ENCODE results near the gene UBXN4.
"Not testable (repeated sequence)": the region's sequence is repeated elsewhere in the genome, so short reads cannot be mapped to it uniquely, and the experiment has no call there.

Gene UBXN4

GRCh38 chr2:135768863-135769262 is 27.2 kb downstream of the UBXN4 start:
- no peak for DNase-seq (ENCODE audit: low spot score)

GRCh38 chr2:135773319-135773718 is 31.7 kb downstream of the UBXN4 start:
- no peak for DNase-seq (ENCODE audit: low spot score)

- DNase-seq (ENCODE audit: low spot score) = no peak
Measured at GRCh38 chr2:135773917-135774316, 32.3 kb downstream of the UBXN4 start.

GRCh38 chr2:135775420-135775819 is 33.8 kb downstream of the UBXN4 start:
- no peak for DNase-seq (ENCODE audit: low spot score)

- no peak for DNase-seq (ENCODE audit: low spot score)
Measured at GRCh38 chr2:135776367-135776766, 34.7 kb downstream of the UBXN4 start.

- no peak for DNase-seq (ENCODE audit: low spot score)
Measured at GRCh38 chr2:135782231-135782630, 40.6 kb downstream of the UBXN4 start.

- DNase-seq (ENCODE audit: low spot score) = no peak
Measured at GRCh38 chr2:135783439-135783838, 41.8 kb downstream of the UBXN4 start.

- no peak for DNase-seq (ENCODE audit: low spot score)
Measured at GRCh38 chr2:135785032-135785431, 43.4 kb downstream of the UBXN4 start.

- no peak for DNase-seq (ENCODE audit: low spot score)
Measured at GRCh38 chr2:135786823-135787222, 45.2 kb downstream of the UBXN4 start.

- DNase-seq (ENCODE audit: low spot score) = no peak
Measured at GRCh38 chr2:135790423-135790822, 48.8 kb downstream of the UBXN4 start.

- no peak for DNase-seq (ENCODE audit: low spot score)
Measured at GRCh38 chr2:135791418-135792190, 49.9 kb downstream of the UBXN4 start.

- DNase-seq (ENCODE audit: low spot score) = no peak
Measured at GRCh38 chr2:135792401-135793150, 50.9 kb downstream of the UBXN4 start.

- DNase-seq (ENCODE audit: low spot score) = not testable (repeated sequence)
Measured at GRCh38 chr2:135795641-135796040, 54.0 kb downstream of the UBXN4 start.

GRCh38 chr2:135796606-135797005 is 55.0 kb downstream of the UBXN4 start:
- DNase-seq (ENCODE audit: low spot score) = no peak

GRCh38 chr2:135797497-135798274 is 56.0 kb downstream of the UBXN4 start:
- DNase-seq (ENCODE audit: low spot score) = peak; percentile 85

GRCh38 chr2:135798275-135798705 is 56.6 kb downstream of the UBXN4 start:
- DNase-seq (ENCODE audit: low spot score) = no peak

GRCh38 chr2:135798762-135799161 is 57.1 kb downstream of the UBXN4 start:
- no peak for DNase-seq (ENCODE audit: low spot score)

GRCh38 chr2:135799738-135800137 is 58.1 kb downstream of the UBXN4 start:
- no peak for DNase-seq (ENCODE audit: low spot score)

- DNase-seq (ENCODE audit: low spot score) = no peak
Measured at GRCh38 chr2:135800513-135801460, 59.1 kb downstream of the UBXN4 start.

GRCh38 chr2:135802350-135802749 is 60.7 kb downstream of the UBXN4 start:
- no peak for DNase-seq (ENCODE audit: low spot score)

GRCh38 chr2:135803278-135803677 is 61.6 kb downstream of the UBXN4 start:
- no peak for DNase-seq (ENCODE audit: low spot score)
